A549 (cell line): ENCODE measurements around the gene YWHAG. TPM values are rescaled to one million over a fixed set of nuclear protein-coding genes. Genes with fewer than 3 reads are reported as not detected.
A peak's percentile ranks its signal among the peaks of the same experiment; 100 is the strongest.

Experiments used
- ATAC-seq, 2 experiments: fragments of 200-7000 bp in 1 of 2; fragments of >200 bp in 1 of 2; cut with Nextera tagmentation in 1 of 2; cut with Tn5 transposase in 1 of 2; 3 replicates each; pipeline versions ENCODE4 v1.8.0 to v1.9.1; 2018 to 2020; ENCODE audit warnings: mild to moderate bottlenecking in 1 of 2, moderate library complexity in 1 of 2
- CTCF ChIA-PET: fragments of 300-600 bp; sonication (Branson Sonifier 250); formaldehyde crosslinking; extraction: SDS; loops from one replicate; lab custom pipeline; 2021; ENCODE audit warnings: antibody characterized with exemption, inconsistent platforms; lab: Yijun Ruan, JAX
- POLR2A ChIA-PET: fragments of 350-600 bp; formaldehyde crosslinking; extraction: SDS; loops from one replicate; lab custom pipeline; 2021; ENCODE audit warnings: antibody characterized with exemption, inconsistent platforms; lab: Yijun Ruan, JAX
- DNase-seq, 2 experiments: peaks; one replicate each; pipeline versions ENCODE4 v3.0.0 to v3.0.0-alpha.2; 2011 to 2016; ENCODE audit warnings: low read depth in 1 of 2, low spot score in 1 of 2
- FAIRE-seq: peaks from 2 replicates; lab custom pipeline; 2011; peaks lifted over from hg19 to GRCh38; lab: Jason Lieb, UNC
- H3K27ac ChIP-seq, 2 experiments: fragments of >200 bp; sonication (Bioruptor Twin); formaldehyde crosslinking; 3 replicates each; pipeline ENCODE4 v1.5.1; 2016 to 2017
- H3K4me1 ChIP-seq: fragments of >200 bp; sonication (Bioruptor Twin); formaldehyde crosslinking; 3 replicates; pipeline ENCODE4 v1.6.1; 2016
- H3K4me2 ChIP-seq: fragments of >200 bp; sonication (Bioruptor Twin); formaldehyde crosslinking; 3 replicates; pipeline ENCODE4 v1.6.1; 2016
- H3K4me3 ChIP-seq: fragments of >200 bp; sonication (Bioruptor Twin); formaldehyde crosslinking; 3 replicates; pipeline ENCODE4 v1.5.1; 2016
- H3K9me3 ChIP-seq: fragments of >200 bp; sonication (Bioruptor Twin); formaldehyde crosslinking; 3 replicates; pipeline ENCODE4 v1.6.1; 2016
- BHLHE40 ChIP-seq: IDR thresholded peaks from 2 replicates; pipeline ENCODE4 v1.6.1; 2012; ENCODE audit warnings: low read depth, low read length, inconsistent platforms
- EHF ChIP-seq: fragments of 250-450 bp; sonication (Bioruptor Pico); IDR thresholded peaks from 2 replicates; pipeline ENCODE4 v1.5.0; 2020; ENCODE audit warnings: mild to moderate bottlenecking
- EP300 ChIP-seq, 2 experiments: fragments of >200 bp; sonication (Bioruptor Twin); formaldehyde crosslinking; IDR thresholded peaks; 2 replicates in 1 of 2; 3 replicates in 1 of 2; pipeline ENCODE4 v1.6.1; 2016 to 2017
- ESRRA ChIP-seq: fragments of 150-350 bp; IDR thresholded peaks from 2 replicates; pipeline ENCODE4 v1.6.1; 2014; ENCODE audit warnings: mild to moderate bottlenecking, low read length, borderline replicate concordance
- FOSL2 ChIP-seq, 2 experiments: fragments of 450-650 bp in 1 of 2; fragments of >200 bp in 1 of 2; sonication (Bioruptor Twin) in 1 of 2; formaldehyde crosslinking; IDR thresholded peaks; 2 replicates each; pipeline versions ENCODE4 v1.5.0 to v1.6.1; 2016 to 2020; ENCODE audit warnings: mild to moderate bottlenecking in 1 of 2, moderate library complexity in 1 of 2
- GATA3 ChIP-seq: IDR thresholded peaks from 2 replicates; pipeline ENCODE4 v1.6.1; 2012; ENCODE audit warnings: borderline replicate concordance
- HDAC2 ChIP-seq: fragments of 200-600 bp; sonication (generic); IDR thresholded peaks from 2 replicates; pipeline ENCODE4 v1.6.1; 2016
- HEYL ChIP-seq: fragments of 250-450 bp; sonication (Bioruptor Pico); IDR thresholded peaks from 2 replicates; pipeline ENCODE4 v1.8.0; 2021; ENCODE audit warnings: mild to moderate bottlenecking, moderate library complexity
- HOXB13 ChIP-seq: fragments of 250-450 bp; sonication (Bioruptor Pico); IDR thresholded peaks from 2 replicates; pipeline ENCODE4 v1.5.0; 2020; ENCODE audit warnings: low read depth, mild to moderate bottlenecking, moderate library complexity
- HOXB5 ChIP-seq: fragments of 250-450 bp; sonication (Bioruptor Pico); IDR thresholded peaks from 2 replicates; pipeline ENCODE4 v1.5.0; 2020; ENCODE audit warnings: mild to moderate bottlenecking, moderate library complexity
- JUN ChIP-seq, 2 experiments: fragments of >200 bp; sonication (Bioruptor Twin); formaldehyde crosslinking; IDR thresholded peaks; 2 replicates in 1 of 2; 3 replicates in 1 of 2; pipeline ENCODE4 v1.6.1; 2016 to 2017
- KDM1A ChIP-seq: fragments of 200-600 bp; sonication (generic); IDR thresholded peaks from 2 replicates; pipeline ENCODE4 v1.6.1; 2016; ENCODE audit warnings: low read depth, mild to moderate bottlenecking
- KDM5A ChIP-seq: fragments of 200-600 bp; sonication (generic); IDR thresholded peaks from 2 replicates; pipeline ENCODE4 v1.6.1; 2016; ENCODE audit warnings: antibody characterized with exemption, mild to moderate bottlenecking
- MAFK ChIP-seq: fragments of 450-650 bp; IDR thresholded peaks from 2 replicates; pipeline ENCODE4 v1.6.1; 2014; ENCODE audit not compliant: partially characterized antibody
- NFE2L2 ChIP-seq: fragments of 150-350 bp; conservative IDR thresholded peaks from 2 replicates; pipeline ENCODE4 v1.6.1; 2014; ENCODE audit warnings: low read length
- NPAS2 ChIP-seq: fragments of 250-450 bp; sonication (Bioruptor Pico); IDR thresholded peaks from 2 replicates; pipeline ENCODE4 v1.8.0; 2022; ENCODE audit warnings: mild to moderate bottlenecking, moderate library complexity, borderline replicate concordance
- POLR2A ChIP-seq: IDR thresholded peaks from 2 replicates; pipeline ENCODE4 v1.6.1; 2012; ENCODE audit warnings: mild to moderate bottlenecking, low read length
- RNF2 ChIP-seq: fragments of 200-600 bp; sonication (generic); IDR thresholded peaks from 2 replicates; pipeline ENCODE4 v1.6.1; 2016; ENCODE audit warnings: low read depth, mild to moderate bottlenecking, antibody characterized with exemption, moderate library complexity, borderline replicate concordance
- TP53 ChIP-seq: fragments of 250-450 bp; sonication (Bioruptor Pico); IDR thresholded peaks from 2 replicates; pipeline ENCODE4 v1.5.0; 2021; ENCODE audit warnings: mild to moderate bottlenecking, moderate library complexity
- WGBS: methylation state at CpG from one replicate; pipeline ENCODE4 v1.1.6; 2017; ENCODE audit errors: missing lambda C conversion rate; 5-methylcytosine and 5-hydroxymethylcytosine counted together
- polyA plus RNA-seq, 4 experiments: library from polyadenylated mRNA; depleted of rRNA in 3 of 4; stranded (reverse); fragments of >200 nt; fragmentation: RNase III in 1 of 4; extraction: RNeasy Plus Mini Kit Qiagen cat#74134 plus additional on column Dnase treatment in 1 of 4; gene quantifications; 2 replicates in 3 of 4; 3 replicates in 1 of 4; pipeline ENCODE4 v1.2.3, GENCODE V29; 2011 to 2017
- TF ChIP-seq, protein P1 (sequence below): fragments of >200 bp; sonication (Bioruptor Twin); formaldehyde crosslinking; IDR thresholded peaks from 3 replicates; pipeline ENCODE4 v1.6.1; 2016
- TF ChIP-seq, protein P2 (sequence below): fragments of 250-450 bp; sonication (Bioruptor Pico); IDR thresholded peaks from 2 replicates; pipeline ENCODE4 v1.5.0; 2021; ENCODE audit warnings: mild to moderate bottlenecking, moderate library complexity, borderline replicate concordance
- TF ChIP-seq, protein P3 (sequence below): IDR thresholded peaks from 2 replicates; pipeline ENCODE4 v1.6.1; 2012
- TF ChIP-seq, protein P4 (sequence below): IDR thresholded peaks from 2 replicates; pipeline ENCODE4 v1.6.1; 2012
- TF ChIP-seq, protein P5 (sequence below): fragments of >200 bp; sonication (Bioruptor Twin); formaldehyde crosslinking; IDR thresholded peaks from 2 replicates; pipeline ENCODE4 v1.6.1; 2016

The YWHAG gene
- polyA plus RNA-seq, 2 of the 4 experiments (the other 2 are of a cell fraction) = 141 to 302 TPM

DNA sequence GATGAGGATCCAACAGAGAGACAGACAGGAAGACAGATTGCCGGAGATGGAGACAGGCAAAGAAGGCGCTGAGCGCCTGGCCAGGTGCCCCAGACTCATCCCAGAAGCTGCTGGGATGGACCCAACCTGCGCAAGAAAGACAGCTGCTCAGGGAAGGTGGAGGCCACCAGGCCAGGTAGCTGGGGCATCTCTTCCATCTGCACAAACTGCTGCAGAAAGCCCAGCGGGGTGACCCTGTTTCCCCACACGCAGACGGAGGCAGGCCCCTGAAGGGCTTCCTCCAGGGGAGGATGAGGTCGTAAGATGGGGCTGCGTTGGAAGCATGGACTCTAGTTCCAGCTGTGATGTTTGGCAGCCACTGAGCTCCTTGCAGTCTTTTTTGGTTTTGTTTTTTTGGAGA, 16.5 kb upstream of the YWHAG start:
- Histone ChIP-seq H3K4me1 (peaks cover 58% of the 10 kb centered on the region), H3K27ac (peak overlapping the region; percentile 33 to 96; a peak in 4 of 6 replicates), H3K4me2 (no peak overlapping the region)
- ChIA-PET CTCF (interaction anchor here (4.0 to 4.9 kb wide), 2 partner anchors 10 to 16 kb away, joined by 21 to 28 read pairs; partner anchors contain the start of gene YWHAG), POLR2A (no interaction called here)
- TF ChIP-seq HDAC2 (no peak), HOXB13 (no peak), KDM1A (no peak), EP300 (IDR thresholded peaks at IDR 0.05) (no peak), NPAS2 (CRISPR knock-in tag) (no peak), FOSL2 (IDR thresholded peaks at IDR 0.05) (no peak), FOSL2 (CRISPR knock-in tag; IDR thresholded peaks at IDR 0.05) (no peak), TP53 (CRISPR knock-in tag) (no peak), RNF2 (no peak), BHLHE40 (no peak)
- TF ChIP-seq, protein P1, sequence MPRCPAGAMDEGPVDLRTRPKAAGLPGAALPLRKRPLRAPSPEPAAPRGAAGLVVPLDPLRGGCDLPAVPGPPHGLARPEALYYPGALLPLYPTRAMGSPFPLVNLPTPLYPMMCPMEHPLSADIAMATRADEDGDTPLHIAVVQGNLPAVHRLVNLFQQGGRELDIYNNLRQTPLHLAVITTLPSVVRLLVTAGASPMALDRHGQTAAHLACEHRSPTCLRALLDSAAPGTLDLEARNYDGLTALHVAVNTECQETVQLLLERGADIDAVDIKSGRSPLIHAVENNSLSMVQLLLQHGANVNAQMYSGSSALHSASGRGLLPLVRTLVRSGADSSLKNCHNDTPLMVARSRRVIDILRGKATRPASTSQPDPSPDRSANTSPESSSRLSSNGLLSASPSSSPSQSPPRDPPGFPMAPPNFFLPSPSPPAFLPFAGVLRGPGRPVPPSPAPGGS = no peak
- TF ChIP-seq, protein P2, sequence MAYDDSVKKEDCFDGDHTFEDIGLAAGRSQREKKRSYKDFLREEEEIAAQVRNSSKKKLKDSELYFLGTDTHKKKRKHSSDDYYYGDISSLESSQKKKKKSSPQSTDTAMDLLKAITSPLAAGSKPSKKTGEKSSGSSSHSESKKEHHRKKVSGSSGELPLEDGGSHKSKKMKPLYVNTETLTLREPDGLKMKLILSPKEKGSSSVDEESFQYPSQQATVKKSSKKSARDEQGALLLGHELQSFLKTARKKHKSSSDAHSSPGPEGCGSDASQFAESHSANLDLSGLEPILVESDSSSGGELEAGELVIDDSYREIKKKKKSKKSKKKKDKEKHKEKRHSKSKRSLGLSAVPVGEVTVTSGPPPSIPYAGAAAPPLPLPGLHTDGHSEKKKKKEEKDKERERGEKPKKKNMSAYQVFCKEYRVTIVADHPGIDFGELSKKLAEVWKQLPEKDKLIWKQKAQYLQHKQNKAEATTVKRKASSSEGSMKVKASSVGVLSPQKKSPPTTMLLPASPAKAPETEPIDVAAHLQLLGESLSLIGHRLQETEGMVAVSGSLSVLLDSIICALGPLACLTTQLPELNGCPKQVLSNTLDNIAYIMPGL = no peak
- TF ChIP-seq, all 56 proteins: peak for 0
- no peak overlapping the region for H3K4me3 ChIP-seq
- 96% methylated on average over 9 of the region's 9 CpGs for WGBS
- H3K9me3 ChIP-seq = no peaks in the 10 kb centered on the region
- FAIRE-seq = no peak
- no peak for ATAC-seq
- DNase-seq = no peak

DNA sequence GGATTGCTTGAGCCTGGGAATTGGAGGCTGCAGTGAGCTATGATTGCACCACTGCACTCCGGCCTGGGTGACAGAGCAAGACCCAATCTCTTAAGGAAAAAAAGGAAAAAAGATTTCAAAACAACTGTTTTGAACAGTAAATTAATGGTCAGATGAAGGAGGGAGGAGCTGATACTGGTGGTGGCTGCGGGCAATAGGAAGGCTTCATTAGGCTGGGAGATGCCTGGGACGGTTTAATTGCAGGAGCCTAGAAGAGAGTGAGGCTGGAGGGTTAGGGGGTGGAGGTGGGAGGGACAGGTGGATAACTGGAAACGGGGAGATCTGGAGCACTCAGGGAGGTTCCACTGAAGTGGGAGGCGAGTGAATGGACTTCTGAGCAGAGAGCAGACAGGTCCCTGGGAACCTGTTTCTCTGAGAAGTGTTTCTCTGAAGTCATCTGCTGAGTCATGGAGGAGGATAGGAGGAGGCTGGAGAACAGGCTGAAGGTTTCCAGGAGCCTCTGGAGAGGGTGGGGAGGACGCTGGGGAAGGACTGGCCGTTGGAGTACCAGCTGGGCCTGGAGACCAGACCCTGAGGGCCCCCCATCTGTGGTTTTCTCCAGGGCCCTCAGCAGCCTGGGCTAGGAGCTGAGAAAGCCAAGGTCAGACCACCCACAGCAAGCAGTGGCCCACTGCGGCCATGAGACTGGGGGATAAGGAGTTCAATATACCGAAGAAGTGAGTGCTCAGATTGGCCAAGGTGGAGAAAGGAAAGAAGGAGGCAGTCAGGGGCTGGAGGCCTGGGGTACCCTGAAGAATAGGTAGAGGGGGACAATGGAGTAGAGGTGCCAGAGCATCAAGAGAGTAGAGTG, 14.4 kb upstream of the YWHAG start:
- peak; percentile 83 to 86 for DNase-seq
- Histone ChIP-seq H3K4me3 (no peak overlapping the region), H3K4me1 (peaks cover 50% of the 10 kb centered on the region), H3K27ac (peak overlapping the region; percentile 94 to 96), H3K4me2 (peak overlapping the region; percentile 66), H3K9me3 (no peaks in the 10 kb centered on the region)
- TF ChIP-seq FOSL2 (IDR thresholded peaks at IDR 0.05) (no peak), FOSL2 (CRISPR knock-in tag; IDR thresholded peaks at IDR 0.05) (peak; percentile 72), POLR2A (peak; percentile 12; the same call in 1 of the 2 replicates), HEYL (no peak), HOXB5 (CRISPR knock-in tag) (peak; percentile 14; the same call in 1 of the 2 replicates), HOXB13 (0 out of 2 replicates have a peak, but pooled peaks have one; percentile 43), KDM5A (no peak), EHF (peak; percentile 63; the same call in 1 of the 2 replicates), GATA3 (no peak), NFE2L2 (peak; percentile 90), MAFK (peak; percentile 93), ESRRA (no peak), JUN (IDR thresholded peaks at IDR 0.05) (0 out of 5 replicates have a peak, but pooled peaks of 1 of the 2 experiments have one; percentile 33)
- TF ChIP-seq, protein P3, sequence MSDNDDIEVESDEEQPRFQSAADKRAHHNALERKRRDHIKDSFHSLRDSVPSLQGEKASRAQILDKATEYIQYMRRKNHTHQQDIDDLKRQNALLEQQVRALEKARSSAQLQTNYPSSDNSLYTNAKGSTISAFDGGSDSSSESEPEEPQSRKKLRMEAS = 0 out of 2 replicates have a peak, but pooled peaks have one; percentile 18
- TF ChIP-seq, protein P4, sequence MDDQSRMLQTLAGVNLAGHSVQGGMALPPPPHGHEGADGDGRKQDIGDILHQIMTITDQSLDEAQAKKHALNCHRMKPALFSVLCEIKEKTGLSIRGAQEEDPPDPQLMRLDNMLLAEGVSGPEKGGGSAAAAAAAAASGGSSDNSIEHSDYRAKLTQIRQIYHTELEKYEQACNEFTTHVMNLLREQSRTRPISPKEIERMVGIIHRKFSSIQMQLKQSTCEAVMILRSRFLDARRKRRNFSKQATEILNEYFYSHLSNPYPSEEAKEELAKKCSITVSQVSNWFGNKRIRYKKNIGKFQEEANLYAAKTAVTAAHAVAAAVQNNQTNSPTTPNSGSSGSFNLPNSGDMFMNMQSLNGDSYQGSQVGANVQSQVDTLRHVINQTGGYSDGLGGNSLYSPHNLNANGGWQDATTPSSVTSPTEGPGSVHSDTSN = no peak
- TF ChIP-seq, protein P5, sequence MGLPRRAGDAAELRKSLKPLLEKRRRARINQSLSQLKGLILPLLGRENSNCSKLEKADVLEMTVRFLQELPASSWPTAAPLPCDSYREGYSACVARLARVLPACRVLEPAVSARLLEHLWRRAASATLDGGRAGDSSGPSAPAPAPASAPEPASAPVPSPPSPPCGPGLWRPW = no peak
- WGBS = 41% methylated on average over 9 of the region's 9 CpGs
- ATAC-seq = peak; percentile 83 to 86
- ChIA-PET POLR2A (interaction anchor here (0.5 to 4.0 kb wide), 3 partner anchors 9 to 14 kb away, joined by 3 to 18 read pairs (median 3); partner anchors contain the start of gene YWHAG), CTCF (interaction anchor here (0.7 to 3.2 kb wide), 4 partner anchors 8 to 110 kb away, joined by 3 to 17 read pairs (median 3); partner anchors contain the start of gene YWHAG)
- FAIRE-seq = no peak
